Lower leg skin (tissue), 4 donors: ENCODE data around the gene PDSS2. TPM values are rescaled to one million over a fixed set of nuclear protein-coding genes. Genes with fewer than 3 reads are reported as not detected.

Source experiments
- DNase-seq, 2 donors: peaks; one replicate each; pipeline ENCODE4 v3.0.0-alpha.2; 2019; ENCODE audit warnings: low spot score in 2 of 2
- H3K4me3 ChIP-seq: fragments of 200-600 bp; sonication (generic); 2 replicates; pipeline ENCODE4 v1.5.1; 2017; ENCODE audit warnings: mild to moderate bottlenecking, low read depth; ENCODE audit not compliant: poor library complexity, severe bottlenecking
- CTCF ChIP-seq, 3 donors: fragments of 450-650 bp; IDR thresholded peaks; one replicate each; pipeline ENCODE4 v1.5.1; 2016; ENCODE audit warnings: antibody characterized with exemption in 3 of 3, mild to moderate bottlenecking in 3 of 3, moderate library complexity in 2 of 3
- POLR2A ChIP-seq, 2 donors: fragments of 450-650 bp; IDR thresholded peaks; one replicate each; pipeline ENCODE4 v1.6.1; 2016 to 2017; ENCODE audit warnings: antibody characterized with exemption in 2 of 2, mild to moderate bottlenecking in 1 of 2, moderate library complexity in 1 of 2
- WGBS, 2 donors: methylation state at CpG; one replicate each; pipeline ENCODE4 v1.1.5; 2018; 5-methylcytosine and 5-hydroxymethylcytosine counted together
- intact Hi-C: fragments of 100-400 bp; cut with DNase I; formaldehyde crosslinking; loops from one replicate; pipeline ENCODE4 v1.15.0; 2023; ENCODE audit warnings: low total_unique reads
- total RNA-seq, 4 donors: library from RNA; depleted of rRNA; stranded (reverse); fragments of >200 nt; gene quantifications; one replicate each; pipeline ENCODE4 v1.1.0, GENCODE V29; 2016

The PDSS2 gene
- total RNA-seq, 4 donors from 2014 or later: 6.9 to 14.8 (median 11.4) TPM

- no peak for TF ChIP-seq CTCF (IDR thresholded peaks at IDR 0.05)
- no peak for TF ChIP-seq POLR2A (IDR thresholded peaks at IDR 0.05)
- DNase-seq: peak; percentile 61 to 95
- intact Hi-C loops: no loop called here
- H3K4me3 ChIP-seq: peak overlapping the region; percentile 43
- 0% methylated on average over 31 to 33 of the region's 116 CpGs for WGBS, 2 donors
Observed at GRCh38 chr6:107114213-107114925, 345.0 kb downstream of the PDSS2 start.

GRCh38 chr6:107110200-107110599, 349.2 kb downstream of the PDSS2 start:
- TF ChIP-seq CTCF (IDR thresholded peaks at IDR 0.05) (no peak), POLR2A (IDR thresholded peaks at IDR 0.05) (no peak)
- DNase-seq: no peak
- WGBS, 2 donors: 72 to 73% methylated on average over 1 of the region's 1 CpG
- intact Hi-C loops: no loop called here
- no peak overlapping the region for H3K4me3 ChIP-seq

GRCh38 chr6:107108201-107108890, 351.0 kb downstream of the PDSS2 start:
- H3K4me3 ChIP-seq: no peak overlapping the region
- intact Hi-C loops: no loop called here
- peak in 1 of 2 donors; percentile 42 for DNase-seq
- 90 to 92% methylated on average over 17 of the region's 17 CpGs for WGBS, 2 donors
- TF ChIP-seq CTCF (IDR thresholded peaks at IDR 0.05) (no peak), POLR2A (IDR thresholded peaks at IDR 0.05) (no peak)

- peak in 1 of 2 donors; percentile 32 for DNase-seq
- no peak for TF ChIP-seq CTCF (IDR thresholded peaks at IDR 0.05)
- no peak for TF ChIP-seq POLR2A (IDR thresholded peaks at IDR 0.05)
- WGBS, 2 donors: 82% methylated on average over 4 of the region's 4 CpGs
- no peak overlapping the region for H3K4me3 ChIP-seq
- intact Hi-C loops: no loop called here
Observed at GRCh38 chr6:107107791-107108190, 351.6 kb downstream of the PDSS2 start.

- intact Hi-C loops: no loop called here
- no peak overlapping the region for H3K4me3 ChIP-seq
- DNase-seq: peak in 1 of 2 donors; percentile 42
- 92 to 93% methylated on average over 3 of the region's 3 CpGs for WGBS, 2 donors
- TF ChIP-seq POLR2A (IDR thresholded peaks at IDR 0.05): no peak
- no peak for TF ChIP-seq CTCF (IDR thresholded peaks at IDR 0.05)
Observed at GRCh38 chr6:107106165-107106564, 353.2 kb downstream of the PDSS2 start.
